Osteoblast (primary cell): ENCODE results near the gene ACIN1. TPM values are rescaled to one million over a fixed set of nuclear protein-coding genes. Genes with fewer than 3 reads are reported as not detected.
A peak's percentile ranks its signal among the peaks of the same experiment; 100 is the strongest.

Experiments used
- DNase-seq: peaks from one replicate; pipeline ENCODE4 v3.0.0; 2011; ENCODE audit warnings: low spot score, mixed read lengths; ENCODE audit not compliant: insufficient read length; ENCODE audit errors: missing footprints
- H2AFZ ChIP-seq: 2 replicates; pipeline ENCODE4 v1.6.0; 2011; ENCODE audit warnings: mild to moderate bottlenecking, low read length
- H3K27ac ChIP-seq: 2 replicates; pipeline ENCODE4 v1.5.1; 2011; ENCODE audit warnings: mild to moderate bottlenecking, low read depth, low read length, moderate library complexity
- H3K27me3 ChIP-seq: 2 replicates; pipeline ENCODE4 v1.6.0; 2012; ENCODE audit warnings: mild to moderate bottlenecking, control low read depth, inconsistent platforms, low read length, moderate library complexity; ENCODE audit not compliant: insufficient read depth
- H3K36me3 ChIP-seq: 2 replicates; pipeline ENCODE4 v1.5.1; 2011; ENCODE audit warnings: mild to moderate bottlenecking, low read length, control low read depth, moderate library complexity; ENCODE audit not compliant: insufficient read depth
- H3K4me1 ChIP-seq: 2 replicates; pipeline ENCODE4 v1.5.1; 2011; ENCODE audit warnings: mild to moderate bottlenecking, low read length, control low read depth, moderate library complexity; ENCODE audit not compliant: insufficient read depth
- H3K4me2 ChIP-seq: 2 replicates; pipeline ENCODE4 v1.6.0; 2011; ENCODE audit warnings: mild to moderate bottlenecking, low read length; ENCODE audit not compliant: insufficient read depth
- H3K4me3 ChIP-seq: fragments of 200-600 bp; sonication (generic); 3 replicates; pipeline ENCODE4 v1.5.1; 2012; ENCODE audit warnings: mild to moderate bottlenecking, low read length, inconsistent platforms; ENCODE audit not compliant: insufficient read depth
- H3K79me2 ChIP-seq: 2 replicates; pipeline ENCODE4 v1.6.0; 2012; ENCODE audit warnings: mild to moderate bottlenecking, low read length, control low read depth, inconsistent platforms; ENCODE audit not compliant: insufficient read depth
- H3K9me3 ChIP-seq: 2 replicates; pipeline ENCODE4 v1.5.1; 2011; ENCODE audit warnings: low read depth, low read length, control low read depth
- H4K20me1 ChIP-seq: 2 replicates; pipeline ENCODE4 v1.6.0; 2012; ENCODE audit warnings: mild to moderate bottlenecking, low read length, control low read depth; ENCODE audit not compliant: insufficient read depth
- total RNA-seq: library from RNA; depleted of rRNA; stranded (reverse); fragments of >200 nt; gene quantifications from 2 replicates; pipeline ENCODE4 v1.2.3, GENCODE V29; 2012
- TF ChIP-seq, protein P1 (sequence below): IDR thresholded peaks from 2 replicates; pipeline ENCODE4 v1.5.1; 2011; ENCODE audit warnings: mild to moderate bottlenecking, low read depth, low read length, moderate library complexity; ENCODE audit errors: extremely low read depth

Gene ACIN1
- total RNA-seq, 1 donor, result 90.5 TPM

DNA sequence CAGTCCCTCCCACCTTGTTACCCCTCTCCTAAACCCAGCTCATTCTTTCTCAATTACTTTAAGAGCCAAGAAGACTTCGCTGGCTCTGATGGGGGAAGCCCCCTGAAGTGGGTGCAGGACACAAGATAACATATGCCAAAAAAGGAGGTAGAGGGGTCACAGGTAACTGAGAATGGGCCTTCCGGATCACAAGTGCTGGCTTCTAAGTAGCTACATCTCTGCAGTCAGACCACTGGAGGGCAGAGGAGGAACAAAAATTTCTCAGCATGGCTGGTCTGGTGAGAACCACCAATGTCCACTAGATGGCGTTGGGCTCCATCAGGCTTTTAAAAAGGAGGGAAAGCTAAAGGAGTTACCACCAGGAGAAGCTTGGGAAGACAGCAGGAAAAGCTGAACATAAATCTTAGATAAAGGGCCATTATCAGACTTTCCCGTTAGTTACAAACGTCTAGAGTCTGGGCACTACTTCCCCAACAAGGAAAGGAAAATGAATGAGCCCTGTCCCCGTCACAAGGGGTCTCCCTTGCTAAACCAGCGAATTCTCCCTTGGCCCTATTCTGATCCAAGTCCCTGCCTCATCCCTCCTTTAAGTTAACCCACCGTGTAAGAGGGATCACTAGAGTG, 26.0 kb downstream of the ACIN1 start:
- H3K79me2 ChIP-seq, result peaks cover 82% of the 10 kb centered on the region
- peak; percentile 96 for DNase-seq
- no peaks in the 10 kb centered on the region for H3K9me3 ChIP-seq
- H3K27ac ChIP-seq, result no peak overlapping the region
- H3K4me2 ChIP-seq, result peak overlapping the region; percentile 42
- peaks cover 41% of the 10 kb centered on the region for H4K20me1 ChIP-seq
- H3K4me3 ChIP-seq, result no peak overlapping the region
- TF ChIP-seq, protein P1, sequence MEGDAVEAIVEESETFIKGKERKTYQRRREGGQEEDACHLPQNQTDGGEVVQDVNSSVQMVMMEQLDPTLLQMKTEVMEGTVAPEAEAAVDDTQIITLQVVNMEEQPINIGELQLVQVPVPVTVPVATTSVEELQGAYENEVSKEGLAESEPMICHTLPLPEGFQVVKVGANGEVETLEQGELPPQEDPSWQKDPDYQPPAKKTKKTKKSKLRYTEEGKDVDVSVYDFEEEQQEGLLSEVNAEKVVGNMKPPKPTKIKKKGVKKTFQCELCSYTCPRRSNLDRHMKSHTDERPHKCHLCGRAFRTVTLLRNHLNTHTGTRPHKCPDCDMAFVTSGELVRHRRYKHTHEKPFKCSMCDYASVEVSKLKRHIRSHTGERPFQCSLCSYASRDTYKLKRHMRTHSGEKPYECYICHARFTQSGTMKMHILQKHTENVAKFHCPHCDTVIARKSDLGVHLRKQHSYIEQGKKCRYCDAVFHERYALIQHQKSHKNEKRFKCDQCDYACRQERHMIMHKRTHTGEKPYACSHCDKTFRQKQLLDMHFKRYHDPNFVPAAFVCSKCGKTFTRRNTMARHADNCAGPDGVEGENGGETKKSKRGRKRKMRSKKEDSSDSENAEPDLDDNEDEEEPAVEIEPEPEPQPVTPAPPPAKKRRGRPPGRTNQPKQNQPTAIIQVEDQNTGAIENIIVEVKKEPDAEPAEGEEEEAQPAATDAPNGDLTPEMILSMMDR, result peak; percentile 100
- peaks cover 35% of the 10 kb centered on the region for H3K4me1 ChIP-seq
- no peaks in the 10 kb centered on the region for H3K27me3 ChIP-seq
- peaks cover 71% of the 10 kb centered on the region for H3K36me3 ChIP-seq
- H2AFZ ChIP-seq, result no peak overlapping the region

DNA sequence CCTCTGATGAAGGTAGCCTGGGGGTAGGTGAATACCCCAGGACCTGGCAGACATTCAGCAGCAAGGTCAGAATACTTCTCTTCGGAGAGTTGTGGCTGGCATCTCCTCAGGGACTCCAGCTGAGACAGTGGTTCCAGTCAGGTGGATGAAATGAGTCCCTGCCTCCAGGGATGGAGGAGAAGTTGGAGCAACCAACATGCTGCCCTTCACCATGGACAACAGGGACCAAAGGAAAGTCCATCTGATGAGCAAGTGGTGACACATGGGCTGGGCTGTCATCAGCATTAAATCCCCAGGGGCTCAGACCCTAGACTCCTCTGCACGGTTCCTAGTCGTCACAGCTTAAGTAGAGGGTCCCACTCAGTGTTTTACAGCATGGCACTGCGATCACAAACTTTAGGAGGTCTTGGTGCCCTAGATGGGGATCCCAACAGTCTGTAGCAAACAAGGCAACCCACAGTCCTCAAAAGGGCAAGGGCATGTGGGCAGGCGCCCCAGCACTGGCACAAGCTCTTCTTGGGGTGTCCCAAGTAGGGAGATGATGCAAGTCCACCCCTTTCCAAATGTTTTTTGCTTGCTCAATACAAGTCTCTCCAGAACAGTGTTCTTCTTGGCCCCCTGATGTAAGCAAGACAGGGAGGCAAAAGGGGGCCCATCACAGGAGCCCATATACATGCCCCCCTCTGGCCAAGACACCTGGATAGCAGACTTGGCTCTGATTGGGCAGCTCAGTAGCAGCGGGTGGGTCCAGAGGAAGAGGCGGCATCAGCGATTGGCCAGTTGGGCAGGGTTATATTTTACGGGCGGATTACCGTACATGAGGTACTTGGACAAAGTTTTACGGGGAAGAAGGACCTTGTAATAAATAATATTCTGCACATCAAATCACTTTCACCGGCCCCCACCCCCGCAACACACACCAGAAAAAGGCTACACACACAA, 26.8 kb downstream of the ACIN1 start:
- DNase-seq, result peak; percentile 50
- H3K27me3 ChIP-seq, result no peaks in the 10 kb centered on the region
- TF ChIP-seq, protein P1, result no peak
- no peaks in the 10 kb centered on the region for H3K9me3 ChIP-seq
- H3K79me2 ChIP-seq, result peaks cover 84% of the 10 kb centered on the region
- peaks cover 35% of the 10 kb centered on the region for H3K4me1 ChIP-seq
- H3K27ac ChIP-seq, result peak overlapping the region; percentile 9
- no peak overlapping the region for H3K4me3 ChIP-seq
- peaks cover 41% of the 10 kb centered on the region for H4K20me1 ChIP-seq
- H3K36me3 ChIP-seq, result peaks cover 74% of the 10 kb centered on the region
- no peak overlapping the region for H2AFZ ChIP-seq
- peak overlapping the region; percentile 42 for H3K4me2 ChIP-seq

DNA sequence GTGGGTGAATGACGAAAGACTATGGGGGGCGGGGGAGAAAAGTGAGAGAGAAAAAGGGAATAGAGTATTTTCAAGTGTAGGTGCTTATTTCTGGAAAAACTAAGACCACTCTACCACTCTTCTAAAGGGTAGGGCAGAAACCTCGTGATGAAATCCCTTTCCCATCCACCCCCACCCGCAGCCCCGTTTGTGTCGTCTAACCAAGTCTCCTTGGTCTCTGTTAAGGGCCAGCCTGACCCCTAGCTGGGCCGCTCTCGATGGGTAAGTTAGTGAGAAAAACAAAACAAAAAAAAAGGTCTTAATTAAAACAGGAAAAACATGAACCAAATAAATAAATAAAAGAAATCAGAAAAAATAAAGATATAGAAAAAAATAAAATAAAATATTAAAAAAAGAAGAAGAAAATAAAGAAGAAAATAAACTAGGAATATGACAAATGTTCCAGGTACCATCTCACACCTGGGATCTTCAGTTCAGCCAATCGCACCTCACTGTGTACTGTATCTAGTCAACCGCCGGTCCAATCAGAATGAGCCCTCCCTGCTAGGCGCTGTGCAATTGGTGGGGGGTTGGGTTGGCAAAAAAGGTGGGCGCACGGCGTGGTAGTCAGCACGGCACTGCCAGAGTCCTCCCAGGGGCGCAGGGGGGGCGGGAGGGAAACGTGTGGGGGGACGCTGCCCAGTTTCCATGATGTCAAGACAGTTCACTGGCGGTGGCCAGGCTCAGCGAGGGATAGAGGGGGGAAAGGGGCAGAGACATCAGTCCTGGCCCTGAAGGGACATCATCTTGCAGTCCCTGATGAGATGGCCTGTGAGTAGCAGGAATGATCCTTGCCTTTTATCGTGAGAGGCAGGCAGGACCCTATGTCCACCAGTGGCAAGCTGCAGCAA, 27.8 kb downstream of the ACIN1 start:
- no peaks in the 10 kb centered on the region for H3K27me3 ChIP-seq
- H3K36me3 ChIP-seq, result peaks cover 74% of the 10 kb centered on the region
- H3K79me2 ChIP-seq, result peaks cover 78% of the 10 kb centered on the region

More for the DNA sequence above, 27.8 kb downstream of the ACIN1 start:
- H2AFZ ChIP-seq, result no peak overlapping the region
- peaks cover 48% of the 10 kb centered on the region for H4K20me1 ChIP-seq
- peaks cover 38% of the 10 kb centered on the region for H3K4me1 ChIP-seq
- H3K4me2 ChIP-seq, result no peak overlapping the region
- TF ChIP-seq, protein P1, result no peak
- H3K9me3 ChIP-seq, result no peaks in the 10 kb centered on the region
- peak; percentile 17 for DNase-seq
- H3K27ac ChIP-seq, result peak overlapping the region; percentile 7
- no peak overlapping the region for H3K4me3 ChIP-seq
